Neuronal stem cell (in vitro differentiated cells): ENCODE results near the gene C12orf60.

Experiments used
- DNase-seq: peaks from one replicate; pipeline ENCODE4 v3.0.0-alpha.2; 2013; ENCODE audit warnings: low spot score
- H2AFZ ChIP-seq: one replicate; pipeline ENCODE4 v1.6.1; 2013; ENCODE audit warnings: mild to moderate bottlenecking, low read length, inconsistent platforms
- H2AK5ac ChIP-seq: 2 replicates; pipeline ENCODE4 v1.6.1; 2013; ENCODE audit warnings: low read depth, mild to moderate bottlenecking, inconsistent platforms, low read length, moderate library complexity, mixed read lengths
- H2BK120ac ChIP-seq: 2 replicates; pipeline ENCODE4 v1.6.1; 2013; ENCODE audit warnings: low read depth, mild to moderate bottlenecking, inconsistent platforms, low read length, moderate library complexity, mixed read lengths
- H2BK12ac ChIP-seq: one replicate; pipeline ENCODE4 v1.6.1; 2013; ENCODE audit warnings: low read length, inconsistent platforms
- H2BK15ac ChIP-seq: 2 replicates; pipeline ENCODE4 v1.6.1; 2013; ENCODE audit warnings: mild to moderate bottlenecking, low read length, inconsistent platforms, mixed read lengths
- H2BK5ac ChIP-seq: one replicate; pipeline ENCODE4 v1.6.1; 2013; ENCODE audit warnings: inconsistent platforms, mild to moderate bottlenecking, low read length, moderate library complexity
- H3K14ac ChIP-seq: one replicate; pipeline ENCODE4 v1.6.1; 2013; ENCODE audit warnings: low read length, inconsistent platforms
- H3K18ac ChIP-seq: 2 replicates; pipeline ENCODE4 v1.6.1; 2013; ENCODE audit warnings: low read length, inconsistent platforms
- H3K23ac ChIP-seq: 2 replicates; pipeline ENCODE4 v1.6.1; 2013; ENCODE audit warnings: low read depth, mild to moderate bottlenecking, mixed read lengths, low read length, inconsistent platforms; ENCODE audit not compliant: poor library complexity
- H3K27ac ChIP-seq: replicated peaks from 3 replicates; pipeline ENCODE4 v1.5.1; 2013; ENCODE audit warnings: low read length, inconsistent platforms
- H3K27me3 ChIP-seq, 3 experiments: 2 replicates each; pipeline ENCODE4 v1.6.1; 2013; ENCODE audit warnings: low read length in 3 of 3, mild to moderate bottlenecking in 2 of 3, inconsistent platforms in 1 of 3, low read depth in 1 of 3, mixed read lengths in 1 of 3, moderate library complexity in 1 of 3; ENCODE audit not compliant: control insufficient read depth in 3 of 3, insufficient read depth in 3 of 3
- H3K36me3 ChIP-seq, 2 donors: replicated peaks in 1 of 2; 2 replicates each; pipeline ENCODE4 v1.6.1; 2013; ENCODE audit warnings: low read length in 2 of 2; ENCODE audit not compliant: control insufficient read depth in 2 of 2, insufficient read depth in 2 of 2
- H3K4ac ChIP-seq: 2 replicates; pipeline ENCODE4 v1.6.1; 2013; ENCODE audit warnings: inconsistent platforms, mild to moderate bottlenecking, low read length, moderate library complexity
- H3K4me1 ChIP-seq, 2 donors: 1 replicate in 1 of 2; 2 replicates in 1 of 2; pipeline ENCODE4 v1.6.1; 2013; ENCODE audit warnings: low read length in 2 of 2, low read depth in 1 of 2; ENCODE audit not compliant: control insufficient read depth in 2 of 2, insufficient read depth in 1 of 2
- H3K4me2 ChIP-seq: one replicate; pipeline ENCODE4 v1.6.1; 2013; ENCODE audit warnings: mild to moderate bottlenecking, low read length, inconsistent platforms; ENCODE audit not compliant: insufficient read depth, poor library complexity, severe bottlenecking
- H3K4me3 ChIP-seq, 2 donors: 2 replicates each; pipeline ENCODE4 v1.5.1; 2013; ENCODE audit warnings: low read length in 2 of 2, mild to moderate bottlenecking in 2 of 2, inconsistent platforms in 1 of 2, moderate library complexity in 1 of 2
- H3K79me1 ChIP-seq: one replicate; pipeline ENCODE4 v1.6.1; 2013; ENCODE audit warnings: low read depth, mild to moderate bottlenecking, inconsistent platforms, low read length, moderate library complexity
- H3K9ac ChIP-seq: one replicate; pipeline ENCODE4 v1.6.1; 2013; ENCODE audit warnings: mild to moderate bottlenecking, low read depth, low read length, inconsistent platforms; ENCODE audit not compliant: poor library complexity
- H3K9me3 ChIP-seq, 2 donors: replicated peaks in 1 of 2; 2 replicates each; pipeline versions ENCODE3 to v1.6.1; 2013; ENCODE audit warnings: low read length in 2 of 2, mild to moderate bottlenecking in 2 of 2, inconsistent platforms in 1 of 2, low read depth in 1 of 2, mixed read lengths in 1 of 2, moderate library complexity in 1 of 2; ENCODE audit not compliant: control insufficient read depth in 2 of 2, insufficient read depth in 1 of 2
- H4K8ac ChIP-seq: one replicate; pipeline ENCODE4 v1.6.1; 2013; ENCODE audit warnings: low read depth, mild to moderate bottlenecking, inconsistent platforms, low read length, moderate library complexity
- H4K91ac ChIP-seq: one replicate; pipeline ENCODE4 v1.6.1; 2013; ENCODE audit warnings: low read length, low read depth, mild to moderate bottlenecking, inconsistent platforms; ENCODE audit not compliant: poor library complexity
- WGBS, 2 donors: extraction: QIAGEN DNeasy Blood & Tissue Kit; methylation state at CpG; one replicate each; pipeline ENCODE4 v1.1.7; 2013; ENCODE audit warnings: missing lambda C conversion rate in 2 of 2, mixed read lengths in 1 of 2; ENCODE audit not compliant: insufficient read length in 2 of 2, insufficient replicate concordance in 1 of 2; ENCODE audit errors: extremely low coverage in 2 of 2; 5-methylcytosine and 5-hydroxymethylcytosine counted together

C12orf60 gene

DNA sequence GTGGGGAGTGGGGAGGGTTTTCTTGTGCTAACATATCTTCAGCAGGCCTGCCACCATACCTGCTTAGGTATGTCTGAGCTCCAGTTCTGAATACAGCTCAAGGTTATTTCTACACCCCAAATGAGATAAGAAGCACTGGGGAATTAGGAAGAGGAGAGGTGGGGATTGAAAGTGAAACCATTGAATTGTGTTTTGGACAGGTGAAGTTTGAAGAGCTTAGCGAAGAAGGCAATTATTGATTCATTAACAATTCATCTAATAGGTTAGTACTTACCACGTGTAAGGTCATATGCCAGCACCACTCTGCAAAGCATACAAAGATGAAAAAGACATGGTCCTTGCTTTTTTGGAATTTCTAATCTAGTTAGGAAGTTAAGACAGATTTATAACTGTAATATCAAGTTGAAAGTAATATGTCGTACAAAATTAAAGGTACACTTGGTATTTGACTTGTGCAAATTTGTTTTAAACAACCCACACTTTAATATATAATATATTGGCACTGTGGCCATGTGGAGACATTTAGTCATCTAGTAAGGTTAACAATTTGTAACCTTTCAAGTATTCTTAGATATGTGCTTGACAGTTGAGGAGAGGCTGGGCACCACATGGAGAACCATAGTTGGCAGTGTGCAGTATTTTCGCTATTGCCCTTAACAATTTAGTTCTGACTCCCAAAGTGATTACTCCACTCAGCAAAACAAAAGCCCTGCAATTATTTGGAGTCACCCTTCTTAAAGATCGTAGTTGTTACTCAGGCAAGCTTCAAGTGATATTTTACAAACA, 6.9 kb downstream of the C12orf60 start:
- Histone ChIP-seq H2BK120ac (no peak overlapping the region), H3K36me3 (no peaks in the 10 kb centered on the region), H3K27me3 (no peaks in the 10 kb centered on the region), H2AFZ (no peak overlapping the region), H3K4ac (no peak overlapping the region), H4K91ac (no peak overlapping the region), H3K27ac (no peak overlapping the region), H3K9me3 (no peaks in the 10 kb centered on the region), H2AK5ac (no peak overlapping the region), H3K4me3 (no peak overlapping the region), H3K4me1 (peaks cover 0 to 3% of the 10 kb centered on the region in 2 donors), H3K18ac (no peak overlapping the region), H2BK12ac (no peak overlapping the region), H3K14ac (no peak overlapping the region), H4K8ac (no peak overlapping the region), H3K23ac (no peak overlapping the region), H3K4me2 (no peak overlapping the region), H3K9ac (no peak overlapping the region), H2BK5ac (no peak overlapping the region), H3K79me1 (no peaks in the 10 kb centered on the region), H2BK15ac (no peak overlapping the region)
- DNase-seq = no peak
- WGBS, 2 donors = no CpG with 5 or more reads among the region's 5 CpGs

DNA sequence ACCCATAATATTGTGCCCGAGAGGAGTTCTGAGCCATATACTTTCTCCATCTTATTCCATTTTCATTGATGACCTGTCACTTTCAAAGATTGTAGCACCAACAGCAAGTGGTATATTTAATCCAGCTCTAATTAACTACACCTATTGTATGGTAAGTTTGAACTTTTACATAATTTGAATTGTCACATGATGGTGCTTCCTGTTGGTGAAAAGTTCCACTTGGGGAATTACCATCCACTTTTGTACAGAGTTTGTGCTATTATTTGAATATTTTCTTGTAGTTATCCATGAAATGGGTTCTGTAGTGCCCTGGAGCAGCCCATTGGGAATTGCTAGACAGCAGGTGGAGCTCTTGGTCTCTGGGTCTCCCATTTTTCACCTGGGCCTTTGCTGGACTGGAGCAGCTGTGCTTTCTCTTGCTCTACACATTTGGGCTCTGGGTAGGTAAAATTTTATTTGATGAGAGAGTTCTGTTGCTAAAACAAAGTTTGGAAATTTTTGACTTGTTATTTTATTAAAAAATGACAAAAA, 7.5 kb downstream of the C12orf60 start:
- Histone ChIP-seq H3K18ac (no peak overlapping the region), H3K4me1 (peaks cover 0 to 3% of the 10 kb centered on the region in 2 donors), H2BK5ac (no peak overlapping the region), H3K23ac (no peak overlapping the region), H3K9me3 (no peaks in the 10 kb centered on the region), H3K9ac (no peak overlapping the region), H3K36me3 (no peaks in the 10 kb centered on the region), H3K4me2 (no peak overlapping the region), H4K91ac (no peak overlapping the region), H3K27ac (no peak overlapping the region), H2BK12ac (no peak overlapping the region), H4K8ac (no peak overlapping the region), H2BK120ac (no peak overlapping the region), H3K4ac (no peak overlapping the region), H3K27me3 (no peaks in the 10 kb centered on the region), H3K79me1 (no peaks in the 10 kb centered on the region), H2BK15ac (no peak overlapping the region), H2AK5ac (no peak overlapping the region), H3K4me3 (no peak overlapping the region), H3K14ac (no peak overlapping the region), H2AFZ (no peak overlapping the region)
- DNase-seq = no peak
- no CpG with 5 or more reads among the region's 1 CpG for WGBS, 2 donors

DNA sequence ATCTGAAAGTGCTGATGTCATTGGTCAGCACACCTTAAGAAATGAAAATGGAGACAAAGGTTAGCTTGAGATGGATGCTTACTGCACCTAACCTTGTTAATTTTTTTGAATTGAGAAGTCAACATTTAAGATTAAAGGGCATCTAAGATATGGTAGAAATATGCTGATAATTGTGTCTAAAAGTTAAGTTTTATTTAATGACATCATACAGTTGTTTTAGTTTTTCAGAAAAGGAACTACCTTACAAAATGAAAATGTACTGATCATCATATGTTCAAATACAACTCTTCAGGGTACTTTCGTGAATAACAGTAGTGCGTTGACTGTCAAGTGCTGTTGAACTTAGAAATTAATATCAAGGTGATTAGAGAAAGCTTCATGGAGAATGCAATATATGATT, 8.0 kb downstream of the C12orf60 start:
- Histone ChIP-seq H3K18ac (no peak overlapping the region), H2BK5ac (no peak overlapping the region), H2AK5ac (no peak overlapping the region), H3K79me1 (no peaks in the 10 kb centered on the region), H2BK120ac (no peak overlapping the region), H3K36me3 (no peaks in the 10 kb centered on the region), H4K8ac (no peak overlapping the region), H3K4ac (no peak overlapping the region), H3K27ac (no peak overlapping the region), H2BK15ac (no peak overlapping the region), H2BK12ac (no peak overlapping the region), H3K4me3 (no peak overlapping the region), H2AFZ (no peak overlapping the region), H3K4me2 (no peak overlapping the region), H4K91ac (no peak overlapping the region), H3K4me1 (peaks cover 0 to 3% of the 10 kb centered on the region in 2 donors), H3K27me3 (no peaks in the 10 kb centered on the region), H3K23ac (no peak overlapping the region), H3K9me3 (no peaks in the 10 kb centered on the region), H3K9ac (no peak overlapping the region), H3K14ac (no peak overlapping the region)
- DNase-seq = no peak
- no CpG with 5 or more reads among the region's 2 CpGs for WGBS, 2 donors

DNA sequence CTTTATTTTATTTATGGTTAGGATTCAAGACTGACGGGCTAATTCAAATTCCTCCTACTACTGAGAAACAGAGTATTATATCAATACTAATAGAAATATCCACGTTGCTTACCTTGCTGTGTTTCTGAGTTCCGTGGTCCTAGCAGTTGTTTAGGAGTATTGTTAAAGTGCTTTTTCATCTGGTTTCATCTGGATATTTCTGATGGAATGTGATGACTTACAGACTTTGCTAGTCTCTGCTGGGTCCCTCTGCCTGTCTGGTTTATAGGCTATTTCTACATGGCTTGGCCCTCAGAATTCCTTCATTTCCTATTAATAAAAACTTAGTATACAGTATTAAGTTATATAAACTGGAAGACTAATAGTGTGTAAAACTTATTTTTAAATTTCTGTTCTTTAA, 10.5 kb downstream of the C12orf60 start, which contains the start of gene SMCO3:
Gene SMCO3, minus strand, starts transcription at position 169 of the 400 bp plus-strand sequence. CDS start 7,502 bp downstream, outside the sequence.
- no peak within 1 kb of the TSS for H3K4ac ChIP-seq
- H2BK5ac ChIP-seq = no peak within 1 kb of the TSS
- H3K4me2 ChIP-seq = no peak within 1 kb of the TSS
- DNase-seq = no peak
- H3K27ac ChIP-seq = no peak within 1 kb of the TSS
- no peaks in the 10 kb centered on the region for H3K27me3 ChIP-seq
- H2AK5ac ChIP-seq = no peak within 1 kb of the TSS
- no peak within 1 kb of the TSS for H3K9ac ChIP-seq
- peak within 1 kb of the TSS; percentile 78 for H2AFZ ChIP-seq
- H3K18ac ChIP-seq = no peak within 1 kb of the TSS
- H3K36me3 ChIP-seq = no peaks in the 10 kb centered on the region
- no peaks in the 10 kb centered on the region for H3K9me3 ChIP-seq
- no peaks in the 10 kb centered on the region for H3K79me1 ChIP-seq
- H4K8ac ChIP-seq = no peak within 1 kb of the TSS
- no peak within 1 kb of the TSS for H2BK120ac ChIP-seq
- WGBS, 2 donors = no CpG with 5 or more reads among the region's 3 CpGs
- H3K4me3 ChIP-seq = peak within 1 kb of the TSS in 1 of 2 donors; percentile 35
- H3K23ac ChIP-seq = no peak within 1 kb of the TSS
- H2BK12ac ChIP-seq = no peak within 1 kb of the TSS
- H2BK15ac ChIP-seq = no peak within 1 kb of the TSS
- H3K4me1 ChIP-seq = peaks cover 0 to 3% of the 10 kb centered on the region in 2 donors
- no peak within 1 kb of the TSS for H4K91ac ChIP-seq
- no peak within 1 kb of the TSS for H3K14ac ChIP-seq
